Suprapubic skin (tissue), 4 donors: ENCODE results near the gene BCL11B. TPM values are rescaled to one million over a fixed set of nuclear protein-coding genes. Genes with fewer than 3 reads are reported as not detected.

Experiments used
- DNase-seq, 2 donors: peaks; one replicate each; pipeline ENCODE4 v3.0.0-alpha.2; 2019; ENCODE audit warnings: low spot score in 2 of 2
- H3K27ac ChIP-seq: fragments of 200-600 bp; sonication (generic); one replicate; pipeline ENCODE4 v1.5.1; 2019
- H3K27me3 ChIP-seq: fragments of 200-600 bp; sonication (generic); one replicate; pipeline ENCODE4 v1.5.1; 2019
- H3K36me3 ChIP-seq: fragments of 200-600 bp; sonication (generic); one replicate; pipeline ENCODE4 v1.5.1; 2019
- H3K4me1 ChIP-seq: fragments of 200-600 bp; sonication (generic); one replicate; pipeline ENCODE4 v1.5.1; 2019
- H3K4me3 ChIP-seq: fragments of 200-600 bp; sonication (generic); one replicate; pipeline ENCODE4 v1.5.1; 2019; ENCODE audit warnings: mild to moderate bottlenecking
- H3K9me3 ChIP-seq: fragments of 200-600 bp; sonication (generic); one replicate; pipeline ENCODE4 v1.5.1; 2019
- EP300 ChIP-seq: sonication (generic); formaldehyde crosslinking; IDR thresholded peaks from one replicate; pipeline ENCODE4 v1.6.1; 2017; ENCODE audit warnings: antibody characterized with exemption
- POLR2A ChIP-seq, 2 donors: fragments of 450-650 bp; IDR thresholded peaks; one replicate each; pipeline ENCODE4 v1.6.1; 2017; ENCODE audit warnings: antibody characterized with exemption in 2 of 2, mild to moderate bottlenecking in 2 of 2, moderate library complexity in 2 of 2
- POLR2AphosphoS5 ChIP-seq, 3 donors: sonication (generic); formaldehyde crosslinking; IDR thresholded peaks; one replicate each; pipeline ENCODE4 v1.6.1; 2017; ENCODE audit warnings: antibody characterized with exemption in 3 of 3
- WGBS: methylation state at CpG from one replicate; pipeline ENCODE4 v1.1.5; 2018; 5-methylcytosine and 5-hydroxymethylcytosine counted together
- total RNA-seq, 4 donors: library from RNA; depleted of rRNA; stranded (reverse); fragments of >200 nt; gene quantifications; one replicate each; pipeline ENCODE4 v1.1.0, GENCODE V29; 2016
- TF ChIP-seq, protein P1 (sequence below), 2 donors: fragments of 200-600 bp in 1 of 2; fragments of 450-650 bp in 1 of 2; sonication (generic) in 1 of 2; IDR thresholded peaks; one replicate each; pipeline ENCODE4 v1.5.1; 2016 to 2019; ENCODE audit warnings: antibody characterized with exemption in 2 of 2, mild to moderate bottlenecking in 1 of 2, moderate library complexity in 1 of 2

BCL11B gene
- total RNA-seq, 4 donors from 2014 or later, result 35.9 to 53.8 (median 47.5) TPM

DNA sequence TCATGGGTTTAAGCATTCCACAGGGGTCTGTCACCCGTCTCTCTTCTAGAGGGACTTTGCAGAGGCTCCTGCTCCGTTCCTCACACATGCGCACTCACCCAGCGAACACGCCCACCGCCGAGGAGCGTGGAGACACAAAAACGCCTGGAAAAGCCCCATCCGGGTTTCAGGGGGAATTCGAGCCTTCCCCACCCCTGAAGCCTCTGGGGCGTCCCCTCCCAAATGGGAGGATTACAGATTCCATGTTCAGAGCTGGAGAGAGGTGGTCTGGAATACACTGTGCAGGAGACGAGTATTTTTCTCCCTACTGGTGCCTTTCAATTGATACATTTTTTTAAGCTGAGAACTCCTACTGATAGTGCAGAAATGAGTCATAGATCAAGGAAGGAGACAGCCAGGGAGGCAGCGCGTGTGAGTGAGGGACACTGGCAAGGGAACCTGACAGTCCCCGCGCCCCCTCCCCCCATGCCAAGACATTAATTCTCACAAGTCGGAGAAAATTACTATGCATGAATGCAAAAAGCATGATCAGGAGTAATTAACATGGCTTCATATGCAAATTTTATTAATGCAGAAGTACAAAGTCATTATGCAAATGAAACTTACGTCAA lies 36.9 kb downstream of the BCL11B start:
- Histone ChIP-seq H3K36me3 (no peaks in the 10 kb centered on the region), H3K27me3 (peaks cover 10% of the 10 kb centered on the region), H3K4me1 (peaks cover 70% of the 10 kb centered on the region), H3K27ac (peak overlapping the region; percentile 79), H3K9me3 (no peaks in the 10 kb centered on the region), H3K4me3 (peak overlapping the region; percentile 14)
- peak in 1 of 2 donors; percentile 72 for DNase-seq
- WGBS, result 10% methylated on average over 19 of the region's 19 CpGs
- TF ChIP-seq POLR2AphosphoS5 (IDR thresholded peaks at IDR 0.05) (no peak), POLR2A (IDR thresholded peaks at IDR 0.05) (no peak), EP300 (no peak)
- TF ChIP-seq, protein P1, sequence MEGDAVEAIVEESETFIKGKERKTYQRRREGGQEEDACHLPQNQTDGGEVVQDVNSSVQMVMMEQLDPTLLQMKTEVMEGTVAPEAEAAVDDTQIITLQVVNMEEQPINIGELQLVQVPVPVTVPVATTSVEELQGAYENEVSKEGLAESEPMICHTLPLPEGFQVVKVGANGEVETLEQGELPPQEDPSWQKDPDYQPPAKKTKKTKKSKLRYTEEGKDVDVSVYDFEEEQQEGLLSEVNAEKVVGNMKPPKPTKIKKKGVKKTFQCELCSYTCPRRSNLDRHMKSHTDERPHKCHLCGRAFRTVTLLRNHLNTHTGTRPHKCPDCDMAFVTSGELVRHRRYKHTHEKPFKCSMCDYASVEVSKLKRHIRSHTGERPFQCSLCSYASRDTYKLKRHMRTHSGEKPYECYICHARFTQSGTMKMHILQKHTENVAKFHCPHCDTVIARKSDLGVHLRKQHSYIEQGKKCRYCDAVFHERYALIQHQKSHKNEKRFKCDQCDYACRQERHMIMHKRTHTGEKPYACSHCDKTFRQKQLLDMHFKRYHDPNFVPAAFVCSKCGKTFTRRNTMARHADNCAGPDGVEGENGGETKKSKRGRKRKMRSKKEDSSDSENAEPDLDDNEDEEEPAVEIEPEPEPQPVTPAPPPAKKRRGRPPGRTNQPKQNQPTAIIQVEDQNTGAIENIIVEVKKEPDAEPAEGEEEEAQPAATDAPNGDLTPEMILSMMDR (IDR thresholded peaks at IDR 0.05), result no peak

DNA sequence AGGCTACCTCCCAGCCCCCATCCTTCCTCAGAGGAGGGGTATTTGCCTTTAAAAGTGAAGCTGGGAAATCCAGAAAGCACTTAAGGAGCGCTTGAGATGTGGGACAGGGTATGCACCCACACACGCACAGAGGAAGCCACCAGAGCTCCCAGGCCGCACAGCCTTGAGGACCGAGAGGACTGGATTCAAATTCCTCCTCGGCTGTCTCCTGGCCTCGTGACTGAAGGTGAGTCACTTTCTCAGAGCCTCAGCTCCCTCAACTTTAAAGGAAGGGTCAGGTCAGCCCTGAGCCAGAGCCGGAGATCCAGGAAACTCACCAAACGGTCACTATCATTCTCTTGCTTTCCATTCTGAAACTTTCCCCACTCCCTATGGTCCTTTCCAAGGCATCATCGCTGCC lies 37.6 kb downstream of the BCL11B start:
- H3K27me3 ChIP-seq, result peaks cover 10% of the 10 kb centered on the region
- WGBS, result 51% methylated on average over 9 of the region's 9 CpGs
- no peak for DNase-seq
- H3K9me3 ChIP-seq, result no peaks in the 10 kb centered on the region
- H3K4me1 ChIP-seq, result peaks cover 71% of the 10 kb centered on the region
- peak overlapping the region; percentile 67 for H3K27ac ChIP-seq
- no peak for TF ChIP-seq POLR2AphosphoS5 (IDR thresholded peaks at IDR 0.05)
- no peak for TF ChIP-seq POLR2A (IDR thresholded peaks at IDR 0.05)
- no peak for TF ChIP-seq EP300
- TF ChIP-seq, protein P1 (IDR thresholded peaks at IDR 0.05), result no peak
- H3K4me3 ChIP-seq, result peak overlapping the region; percentile 14
- H3K36me3 ChIP-seq, result no peaks in the 10 kb centered on the region

DNA sequence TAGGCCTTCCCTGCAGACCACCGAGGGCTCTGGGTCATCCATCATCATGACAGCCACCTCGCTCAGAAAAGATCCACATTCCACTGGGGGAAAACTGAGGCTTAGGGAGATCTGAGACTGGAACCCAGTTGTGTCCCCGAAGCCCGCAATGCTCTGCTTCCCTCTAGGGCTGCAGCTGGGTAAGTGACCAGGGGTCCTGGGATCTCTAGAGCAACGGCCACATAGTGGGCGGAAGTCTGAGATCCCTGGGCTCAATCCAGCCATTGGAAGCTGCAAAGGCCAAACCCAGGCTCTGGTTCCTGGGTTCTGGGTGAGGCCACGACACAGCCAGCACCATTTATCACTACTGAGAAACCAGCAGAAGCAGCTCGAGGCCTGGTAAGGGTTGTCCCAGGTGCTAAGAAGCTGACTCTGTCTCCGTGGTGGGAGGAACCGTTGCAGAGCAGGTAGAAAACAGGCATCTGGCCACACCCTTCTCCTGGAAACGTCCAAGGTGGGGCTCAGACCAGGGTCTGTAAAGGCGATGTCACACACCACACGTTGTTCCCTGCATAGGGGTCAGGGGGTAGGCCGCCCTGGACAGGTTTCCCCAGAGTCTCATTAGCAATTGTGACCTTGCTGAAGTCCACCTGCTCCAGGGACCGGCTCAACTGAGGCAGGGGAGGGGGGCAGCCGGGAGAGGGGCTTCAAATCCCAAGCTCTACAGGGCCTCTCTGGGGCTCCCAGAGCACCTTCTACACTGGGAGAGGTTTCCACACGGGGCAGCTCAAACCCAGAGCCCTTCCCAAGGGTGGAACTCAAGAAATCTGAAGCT lies 38.6 kb downstream of the BCL11B start:
- Histone ChIP-seq H3K4me3 (no peak overlapping the region), H3K27ac (peak overlapping the region; percentile 67), H3K9me3 (no peaks in the 10 kb centered on the region), H3K4me1 (peaks cover 72% of the 10 kb centered on the region), H3K27me3 (peaks cover 10% of the 10 kb centered on the region), H3K36me3 (no peaks in the 10 kb centered on the region)
- WGBS, result 45% methylated on average over 12 of the region's 17 CpGs
- no peak for DNase-seq
- TF ChIP-seq EP300 (no peak), POLR2AphosphoS5 (IDR thresholded peaks at IDR 0.05) (no peak), POLR2A (IDR thresholded peaks at IDR 0.05) (no peak)
- TF ChIP-seq, protein P1 (IDR thresholded peaks at IDR 0.05), result no peak

DNA sequence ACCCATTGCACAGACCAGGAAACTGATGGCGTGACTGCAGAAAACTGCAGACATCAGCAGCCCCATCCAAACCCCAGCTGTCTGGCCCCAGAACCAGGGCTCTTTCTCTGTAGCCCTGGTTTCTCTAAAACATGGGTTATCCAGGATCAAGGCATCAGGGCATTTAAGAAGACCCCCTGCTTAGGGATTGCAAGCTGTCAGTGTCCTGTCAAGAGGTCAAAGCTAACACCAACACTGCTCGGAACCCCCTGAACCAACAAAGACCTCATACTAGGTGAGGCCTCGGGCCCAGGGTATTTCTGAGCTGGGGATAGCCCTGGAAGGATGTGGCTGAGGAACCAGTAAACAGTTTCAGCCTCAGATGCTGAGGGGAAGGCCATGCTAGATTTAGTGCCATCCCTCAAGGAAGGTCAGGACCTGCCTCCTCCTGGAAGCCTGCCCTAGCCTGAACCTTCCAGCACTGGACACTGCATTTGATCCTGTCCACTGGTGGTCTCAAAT lies 39.2 kb downstream of the BCL11B start:
- H3K4me3 ChIP-seq, result no peak overlapping the region
- peaks cover 10% of the 10 kb centered on the region for H3K27me3 ChIP-seq
- peak overlapping the region; percentile 63 for H3K27ac ChIP-seq
- no peak for DNase-seq
- no peaks in the 10 kb centered on the region for H3K36me3 ChIP-seq
- H3K4me1 ChIP-seq, result peaks cover 72% of the 10 kb centered on the region
- TF ChIP-seq POLR2A (IDR thresholded peaks at IDR 0.05) (no peak), POLR2AphosphoS5 (IDR thresholded peaks at IDR 0.05) (no peak), EP300 (no peak)
- TF ChIP-seq, protein P1 (IDR thresholded peaks at IDR 0.05), result no peak
- H3K9me3 ChIP-seq, result no peaks in the 10 kb centered on the region
- 71% methylated on average over 1 of the region's 3 CpGs for WGBS
